Measurements from ENCODE around the gene KCNK18. TPM values are rescaled to one million over a fixed set of nuclear protein-coding genes. Genes with fewer than 3 reads are reported as not detected.
A peak's percentile ranks its signal among the peaks of the same experiment; 100 is the strongest.
"Not testable (repeated sequence)": the region's sequence is repeated elsewhere in the genome, so short reads cannot be mapped to it uniquely, and the experiment has no call there.

Gene KCNK18
- total and polyA plus RNA-seq, 3 experiments from 2014 or later: not detected

GRCh38 chr10:117174439-117175214, 22.7 kb upstream of the KCNK18 start:
- Histone ChIP-seq H3K36me3 (ENCODE audit: insufficient read depth, low read length) (no peaks in the 10 kb centered on the region), H3K9me3 (ENCODE audit: low read length) (no peaks in the 10 kb centered on the region), H3K4me1 (ENCODE audit: insufficient read depth, low read length) (peaks cover 14% of the 10 kb centered on the region), H3K4me3 (ENCODE audit: low read length) (peak overlapping the region; percentile 59), H3K27ac (ENCODE audit: low read depth, low read length) (no peak overlapping the region), H3K27me3 (ENCODE audit: insufficient read depth, low read length, poor library complexity, severe bottlenecking) (peaks cover 16% of the 10 kb centered on the region)
- peaks cover 14 to 41% of the 10 kb centered on the region in 2 donors for H3K27me3 Mint-ChIP-seq
- H3K4me3 Mint-ChIP-seq: peak overlapping the region; percentile 83 to 94 (median 91)
- ChIA-PET CTCF (interaction anchor here (0.7 to 3.7 kb wide), 30 partner anchors 8 to 493 kb away, joined by 3 to 26 read pairs (median 4); no protein-coding TSS in a partner anchor), POLR2A (no interaction called here)
- peaks cover 0 to 1% (median 0%) of the 10 kb centered on the region in 3 donors for H3K36me3 Mint-ChIP-seq
- H3K9me3 Mint-ChIP-seq: no peaks in the 10 kb centered on the region
- peaks cover 12 to 19% (median 18%) of the 10 kb centered on the region in 3 donors for H3K4me1 Mint-ChIP-seq
- H3K27ac Mint-ChIP-seq: peak overlapping the region in 6 of 8 donors; percentile 5 to 85 (median 72)
- peak; percentile 59 to 82 (median 68) for DNase-seq

- DNase-seq: peak in 2 of 5 donors; percentile 8 to 48
- H3K9me3 Mint-ChIP-seq: no peaks in the 10 kb centered on the region
- H3K27me3 Mint-ChIP-seq: peaks cover 7 to 40% of the 10 kb centered on the region in 2 donors
- peak overlapping the region; percentile 83 to 94 (median 91) for H3K4me3 Mint-ChIP-seq
- H3K36me3 Mint-ChIP-seq: peaks cover 0 to 1% (median 0%) of the 10 kb centered on the region in 3 donors
- Histone ChIP-seq H3K27me3 (ENCODE audit: insufficient read depth, low read length, poor library complexity, severe bottlenecking) (peaks cover 8% of the 10 kb centered on the region), H3K4me1 (ENCODE audit: insufficient read depth, low read length) (peaks cover 14% of the 10 kb centered on the region), H3K4me3 (ENCODE audit: low read length) (peak overlapping the region; percentile 59), H3K36me3 (ENCODE audit: insufficient read depth, low read length) (no peaks in the 10 kb centered on the region), H3K9me3 (ENCODE audit: low read length) (no peaks in the 10 kb centered on the region), H3K27ac (ENCODE audit: low read depth, low read length) (no peak overlapping the region)
- ChIA-PET CTCF (interaction anchor here (0.8 to 3.7 kb wide), 29 partner anchors 8 to 493 kb away, joined by 3 to 26 read pairs (median 4); no protein-coding TSS in a partner anchor), POLR2A (no interaction called here)
- peaks cover 12 to 19% (median 18%) of the 10 kb centered on the region in 3 donors for H3K4me1 Mint-ChIP-seq
- H3K27ac Mint-ChIP-seq: peak overlapping the region in 6 of 8 donors; percentile 44 to 85 (median 76)
Measured at GRCh38 chr10:117175215-117175900, 21.9 kb upstream of the KCNK18 start.

GRCh38 chr10:117175901-117176534, 21.3 kb upstream of the KCNK18 start:
- Mint-ChIP-seq H3K4me1 (peaks cover 12 to 19% (median 18%) of the 10 kb centered on the region in 3 donors), H3K9me3 (no peaks in the 10 kb centered on the region), H3K4me3 (peak overlapping the region; percentile 83 to 94 (median 91)), H3K27ac (peak overlapping the region in 6 of 8 donors; percentile 44 to 82 (median 74)), H3K36me3 (peaks cover 0 to 1% (median 0%) of the 10 kb centered on the region in 3 donors), H3K27me3 (peaks cover 7 to 41% of the 10 kb centered on the region in 2 donors)
- Histone ChIP-seq H3K27me3 (ENCODE audit: insufficient read depth, low read length, poor library complexity, severe bottlenecking) (peaks cover 5% of the 10 kb centered on the region), H3K4me1 (ENCODE audit: insufficient read depth, low read length) (peaks cover 14% of the 10 kb centered on the region), H3K36me3 (ENCODE audit: insufficient read depth, low read length) (no peaks in the 10 kb centered on the region), H3K4me3 (ENCODE audit: low read length) (peak overlapping the region; percentile 59), H3K9me3 (ENCODE audit: low read length) (no peaks in the 10 kb centered on the region), H3K27ac (ENCODE audit: low read depth, low read length) (no peak overlapping the region)
- peak; percentile 40 to 72 (median 54) for DNase-seq
- ChIA-PET CTCF (interaction anchor here (0.9 to 3.7 kb wide), 13 partner anchors 9 to 494 kb away, joined by 3 to 26 read pairs (median 7); no protein-coding TSS in a partner anchor), POLR2A (no interaction called here)

GRCh38 chr10:117178190-117178589, 19.1 kb upstream of the KCNK18 start:
- Histone ChIP-seq H3K36me3 (ENCODE audit: insufficient read depth, low read length) (no peaks in the 10 kb centered on the region), H3K9me3 (ENCODE audit: low read length) (no peaks in the 10 kb centered on the region), H3K4me1 (ENCODE audit: insufficient read depth, low read length) (peaks cover 14% of the 10 kb centered on the region), H3K27ac (ENCODE audit: low read depth, low read length) (no peak overlapping the region), H3K27me3 (ENCODE audit: insufficient read depth, low read length, poor library complexity, severe bottlenecking) (peaks cover 3% of the 10 kb centered on the region), H3K4me3 (ENCODE audit: low read length) (no peak overlapping the region)
- CTCF ChIA-PET: interaction anchor here (1.0 to 2.7 kb wide), 3 partner anchors 10 to 382 kb away, joined by 5 to 8 read pairs (median 5); no protein-coding TSS in a partner anchor
- Mint-ChIP-seq H3K27ac (no peak overlapping the region), H3K36me3 (no peaks in the 10 kb centered on the region), H3K27me3 (peaks cover 4 to 35% of the 10 kb centered on the region in 2 donors), H3K9me3 (no peaks in the 10 kb centered on the region), H3K4me1 (peaks cover 12 to 19% (median 18%) of the 10 kb centered on the region in 3 donors), H3K4me3 (no peak overlapping the region)
- POLR2A ChIA-PET: no interaction called here
- DNase-seq: no peak

GRCh38 chr10:117184296-117184695, 13.0 kb upstream of the KCNK18 start:
- Mint-ChIP-seq H3K27ac (no peak overlapping the region), H3K4me1 (no peaks in the 10 kb centered on the region), H3K9me3 (peaks cover 3 to 9% (median 5%) of the 10 kb centered on the region in 5 donors), H3K4me3 (peak overlapping the region in 1 of 7 donors; percentile 41), H3K27me3 (peaks cover 12 to 25% of the 10 kb centered on the region in 2 donors), H3K36me3 (peaks cover 0 to 7% (median 0%) of the 10 kb centered on the region in 3 donors)
- H3K9me3 ChIP-seq (ENCODE audit: low read length): no peaks in the 10 kb centered on the region
- CTCF ChIA-PET: interaction anchor here (0.9 to 1.5 kb wide), 2 partner anchors 9 kb away, joined by 6 to 7 read pairs; no protein-coding TSS in a partner anchor
- POLR2A ChIA-PET: no interaction called here
- H3K27ac ChIP-seq (ENCODE audit: low read depth, low read length): no peak overlapping the region
- H3K4me1 ChIP-seq (ENCODE audit: insufficient read depth, low read length): no peaks in the 10 kb centered on the region
- peaks cover 4% of the 10 kb centered on the region for H3K27me3 ChIP-seq (ENCODE audit: insufficient read depth, low read length, poor library complexity, severe bottlenecking)
- DNase-seq: no peak
- no peak overlapping the region for H3K4me3 ChIP-seq (ENCODE audit: low read length)
- no peaks in the 10 kb centered on the region for H3K36me3 ChIP-seq (ENCODE audit: insufficient read depth, low read length)

DNA sequence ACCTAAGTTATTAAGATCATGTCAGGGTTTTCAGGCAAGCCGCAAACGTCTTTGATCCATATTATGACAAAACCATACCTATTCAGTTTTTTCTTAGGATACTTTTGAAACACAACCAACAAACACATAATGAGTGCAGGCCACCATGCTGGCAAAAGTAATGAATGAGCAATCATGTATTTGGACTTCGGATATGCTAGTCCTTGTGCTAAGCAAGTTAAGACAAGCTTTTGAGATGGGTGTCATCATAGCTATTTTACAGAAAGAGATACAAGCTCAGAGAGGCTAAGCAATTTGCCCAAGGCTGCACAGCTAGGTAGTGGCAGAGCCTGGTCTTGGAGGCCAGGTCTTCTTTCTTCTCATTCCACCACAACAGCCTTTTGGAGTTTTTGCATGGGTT, 12.5 kb upstream of the KCNK18 start:
- ChIA-PET POLR2A (no interaction called here), CTCF (interaction anchor here (0.9 kb wide), 1 partner anchor 9 kb away, joined by 7 read pairs; no protein-coding TSS in a partner anchor)
- H3K4me3 Mint-ChIP-seq: no peak overlapping the region
- H3K4me1 Mint-ChIP-seq: no peaks in the 10 kb centered on the region
- peaks cover 0 to 7% (median 0%) of the 10 kb centered on the region in 3 donors for H3K36me3 Mint-ChIP-seq
- H3K4me1 ChIP-seq (ENCODE audit: insufficient read depth, low read length): no peaks in the 10 kb centered on the region
- H3K27ac Mint-ChIP-seq: no peak overlapping the region
- peaks cover 6 to 12% (median 8%) of the 10 kb centered on the region in 5 donors for H3K9me3 Mint-ChIP-seq
- H3K36me3 ChIP-seq (ENCODE audit: insufficient read depth, low read length): no peaks in the 10 kb centered on the region
- no peak overlapping the region for H3K4me3 ChIP-seq (ENCODE audit: low read length)
- peaks cover 4% of the 10 kb centered on the region for H3K27me3 ChIP-seq (ENCODE audit: insufficient read depth, low read length, poor library complexity, severe bottlenecking)
- peaks cover 12 to 25% of the 10 kb centered on the region in 2 donors for H3K27me3 Mint-ChIP-seq
- no peaks in the 10 kb centered on the region for H3K9me3 ChIP-seq (ENCODE audit: low read length)
- no peak for DNase-seq
- no peak overlapping the region for H3K27ac ChIP-seq (ENCODE audit: low read depth, low read length)

DNA sequence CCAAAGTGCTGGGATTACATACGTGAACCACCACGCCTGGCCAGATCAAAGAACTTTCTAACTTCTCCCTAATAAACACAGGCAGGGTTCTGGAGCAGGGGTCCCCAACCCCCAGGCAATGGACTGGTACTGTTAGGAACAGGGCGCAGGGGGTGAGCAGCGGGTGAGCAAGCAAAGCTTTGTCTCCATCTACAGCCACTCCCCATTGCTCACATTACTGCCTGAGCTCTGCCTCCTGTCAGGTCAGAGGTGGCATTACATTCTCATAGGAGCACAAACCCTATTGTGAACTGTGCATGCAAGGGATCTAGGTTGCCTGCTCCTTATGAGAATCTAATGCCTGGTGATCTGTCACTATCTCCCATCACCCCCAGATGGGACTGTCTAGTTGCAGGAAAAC, 11.5 kb upstream of the KCNK18 start:
- H3K4me3 ChIP-seq (ENCODE audit: low read length); H3K4me1 Mint-ChIP-seq; H3K36me3 ChIP-seq (ENCODE audit: insufficient read depth, low read length); H3K27ac Mint-ChIP-seq; H3K4me1 ChIP-seq (ENCODE audit: insufficient read depth, low read length); H3K27me3 ChIP-seq (ENCODE audit: insufficient read depth, low read length, poor library complexity, severe bottlenecking); H3K27ac ChIP-seq (ENCODE audit: low read depth, low read length); H3K4me3 Mint-ChIP-seq; H3K9me3 ChIP-seq (ENCODE audit: low read length); H3K36me3 Mint-ChIP-seq; POLR2A ChIA-PET; DNase-seq: not testable (repeated sequence)
- Mint-ChIP-seq H3K9me3 (peaks cover 7 to 13% (median 9%) of the 10 kb centered on the region in 5 donors), H3K27me3 (peaks cover 12 to 15% of the 10 kb centered on the region in 2 donors)
- CTCF ChIA-PET: interaction anchor here (1.6 to 2.4 kb wide), 2 partner anchors 11 kb away, joined by 3 to 11 read pairs; partner anchors contain the start of gene KCNK18

Measured in CD8-positive, alpha-beta memory T cell (primary cell).